HL-60 (cell line): ENCODE data around the gene CCT2.

Experiments
- CTCF ChIP-seq: IDR thresholded peaks from one replicate; pipeline ENCODE4 v1.5.1; 2011; ENCODE audit warnings: low read length, control low read depth, inconsistent platforms; ENCODE audit not compliant: insufficient read depth
- REST ChIP-seq: IDR thresholded peaks from 2 replicates; pipeline ENCODE4 v1.6.1; 2012; ENCODE audit warnings: low read depth; ENCODE audit not compliant: insufficient replicate concordance

DNA sequence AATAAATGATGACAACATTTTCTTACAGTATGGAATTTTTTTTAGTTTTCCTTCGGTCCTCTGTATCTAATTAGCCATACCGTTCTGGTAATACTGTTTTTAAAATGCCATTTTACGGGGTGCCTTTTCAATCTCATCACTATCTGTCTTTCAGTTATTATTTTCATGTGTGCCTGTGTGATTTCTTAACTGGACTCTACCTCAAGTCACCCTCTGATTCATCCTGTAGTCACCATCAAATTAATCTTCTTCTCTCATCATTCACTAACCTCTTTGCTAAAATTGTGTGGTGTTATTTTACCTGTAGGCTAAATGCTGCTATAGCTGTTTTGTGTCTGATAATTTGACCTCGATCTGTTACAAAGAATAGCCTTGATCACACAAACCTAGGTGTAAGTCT lies 16.0 kb upstream of the CCT2 start:
- TF ChIP-seq CTCF (no peak), REST (no peak)
